Mesenchymal stem cell (in vitro differentiated cells and primary cell): ENCODE measurements around the gene MIER2.
A peak's percentile ranks its signal among the peaks of the same experiment; 100 is the strongest.

Experiments
- DNase-seq: peaks from one replicate; pipeline ENCODE4 v3.0.0-alpha.2; 2013
- H2AFZ ChIP-seq: one replicate; pipeline ENCODE4 v1.6.1; 2013; ENCODE audit warnings: low read depth, mild to moderate bottlenecking, control low read depth, inconsistent platforms, low read length, moderate library complexity
- H2AK5ac ChIP-seq: 2 replicates; pipeline ENCODE4 v1.6.1; 2013; ENCODE audit warnings: low read length, moderate library complexity, mild to moderate bottlenecking, inconsistent platforms; ENCODE audit not compliant: severe bottlenecking
- H2BK120ac ChIP-seq: one replicate; pipeline ENCODE4 v1.6.1; 2013; ENCODE audit warnings: low read depth, mild to moderate bottlenecking, inconsistent platforms, low read length, moderate library complexity
- H2BK12ac ChIP-seq, 2 experiments: one replicate each; pipeline ENCODE4 v1.6.1; 2013; ENCODE audit warnings: inconsistent platforms in 2 of 2, low read length in 2 of 2, mild to moderate bottlenecking in 2 of 2, moderate library complexity in 2 of 2, control low read depth in 1 of 2
- H2BK15ac ChIP-seq: one replicate; pipeline ENCODE4 v1.6.1; 2013; ENCODE audit warnings: mild to moderate bottlenecking, low read depth, inconsistent platforms; ENCODE audit not compliant: poor library complexity, severe bottlenecking
- H2BK5ac ChIP-seq: 2 replicates; pipeline ENCODE4 v1.6.1; 2013; ENCODE audit warnings: low read depth, mild to moderate bottlenecking, low read length, control low read depth, inconsistent platforms; ENCODE audit not compliant: poor library complexity, severe bottlenecking
- H3K14ac ChIP-seq, 2 experiments: one replicate each; pipeline ENCODE4 v1.6.1; 2013; ENCODE audit warnings: inconsistent platforms in 2 of 2, low read length in 2 of 2, control low read depth in 1 of 2, mild to moderate bottlenecking in 1 of 2, moderate library complexity in 1 of 2
- H3K18ac ChIP-seq, 2 experiments: one replicate each; pipeline ENCODE4 v1.6.1; 2013; ENCODE audit warnings: inconsistent platforms in 2 of 2, low read length in 2 of 2, control low read depth in 1 of 2, low read depth in 1 of 2, mild to moderate bottlenecking in 1 of 2
- H3K23ac ChIP-seq, 2 experiments: one replicate each; pipeline ENCODE4 v1.6.1; 2013; ENCODE audit warnings: inconsistent platforms in 2 of 2, low read length in 2 of 2, mild to moderate bottlenecking in 2 of 2, moderate library complexity in 2 of 2, control low read depth in 1 of 2
- H3K27ac ChIP-seq: 2 replicates; pipeline ENCODE4 v1.5.1; 2013; ENCODE audit warnings: mild to moderate bottlenecking, moderate library complexity, low read length, control low read depth, inconsistent platforms; ENCODE audit not compliant: poor library complexity, severe bottlenecking
- H3K27me3 ChIP-seq, 2 experiments: 2 replicates each; pipeline versions ENCODE4 v1.6.1 to v1.7.0; 2013; ENCODE audit warnings: low read length in 2 of 2, mild to moderate bottlenecking in 2 of 2, moderate library complexity in 2 of 2, control low read depth in 1 of 2, inconsistent platforms in 1 of 2; ENCODE audit not compliant: control insufficient read depth in 1 of 2, insufficient read depth in 1 of 2
- H3K36me3 ChIP-seq, 2 experiments: 2 replicates each; pipeline versions ENCODE4 v1.6.1 to v1.7.0; 2013; ENCODE audit warnings: low read length in 2 of 2, control low read depth in 1 of 2, inconsistent platforms in 1 of 2, low read depth in 1 of 2, mild to moderate bottlenecking in 1 of 2; ENCODE audit not compliant: insufficient read depth in 2 of 2, control insufficient read depth in 1 of 2
- H3K4ac ChIP-seq, 2 experiments: one replicate each; pipeline ENCODE4 v1.6.1; 2013; ENCODE audit warnings: inconsistent platforms in 2 of 2, low read length in 2 of 2, mild to moderate bottlenecking in 2 of 2, moderate library complexity in 2 of 2, control low read depth in 1 of 2, low read depth in 1 of 2
- H3K4me1 ChIP-seq: 2 replicates; pipeline ENCODE4 v1.6.1; 2013; ENCODE audit warnings: low read depth, low read length, control low read depth; ENCODE audit not compliant: control insufficient read depth, insufficient read depth
- H3K4me2 ChIP-seq: 2 replicates; pipeline ENCODE4 v1.6.1; 2013; ENCODE audit warnings: low read length, mild to moderate bottlenecking, inconsistent platforms; ENCODE audit not compliant: poor library complexity, severe bottlenecking
- H3K4me3 ChIP-seq, 2 experiments: 2 replicates each; pipeline versions ENCODE4 v1.5.1 to v1.7.0; 2013; ENCODE audit warnings: low read length in 2 of 2, mild to moderate bottlenecking in 2 of 2, control low read depth in 1 of 2, low read depth in 1 of 2; ENCODE audit not compliant: insufficient read depth in 1 of 2
- H3K79me1 ChIP-seq: replicated peaks from 2 replicates; pipeline ENCODE4 v1.6.1; 2013; ENCODE audit warnings: mild to moderate bottlenecking, control low read depth, low read length, inconsistent platforms; ENCODE audit not compliant: poor library complexity, severe bottlenecking
- H3K9ac ChIP-seq: 2 replicates; pipeline ENCODE4 v1.7.0; 2013; ENCODE audit warnings: mild to moderate bottlenecking, low read length, moderate library complexity
- H3K9me3 ChIP-seq: 2 replicates; pipeline ENCODE4 v1.7.0; 2013; ENCODE audit warnings: mild to moderate bottlenecking, low read length; ENCODE audit not compliant: control insufficient read depth
- H4K8ac ChIP-seq: one replicate; pipeline ENCODE4 v1.6.1; 2013; ENCODE audit warnings: inconsistent platforms, mild to moderate bottlenecking, low read length, moderate library complexity
- H4K91ac ChIP-seq: one replicate; pipeline ENCODE4 v1.6.1; 2013; ENCODE audit warnings: mild to moderate bottlenecking, low read length, inconsistent platforms
- WGBS: methylation state at CpG from one replicate; pipeline ENCODE4 v1.1.7; 2013; ENCODE audit warnings: mixed read lengths; 5-methylcytosine and 5-hydroxymethylcytosine counted together

MIER2 gene

DNA sequence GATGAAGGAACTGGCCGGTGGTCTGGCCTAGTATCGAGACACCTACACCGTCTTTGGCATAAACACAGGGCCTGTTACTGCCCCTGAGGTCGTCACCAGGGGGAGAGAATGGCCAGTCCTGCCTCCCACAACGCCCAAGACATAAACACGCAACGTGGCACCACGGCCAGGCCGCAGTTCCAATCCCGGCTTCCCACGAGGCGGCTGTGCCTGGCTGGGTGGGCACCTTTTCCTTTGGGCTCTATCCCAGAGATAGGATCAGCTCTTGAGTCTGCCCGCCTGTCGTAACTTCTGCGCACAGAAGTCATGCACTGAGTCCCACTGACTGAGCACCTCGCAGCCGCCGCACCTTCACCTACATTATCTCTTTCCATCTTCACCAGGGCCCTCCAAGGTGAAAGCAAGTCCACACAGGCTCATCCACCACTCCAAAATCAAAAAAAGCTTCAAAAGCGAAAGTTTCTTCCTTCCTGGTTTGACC, 1.1 kb downstream of the MIER2 start:
- Histone ChIP-seq H2BK15ac (no peak overlapping the region), H4K91ac (peak overlapping the region; percentile 47), H3K36me3 (peaks cover 15 to 18% of the 10 kb centered on the region in 2 experiments), H3K23ac (no peak overlapping the region), H3K27ac (no peak overlapping the region), H3K9me3 (no peaks in the 10 kb centered on the region), H3K4me1 (peaks cover 37% of the 10 kb centered on the region), H3K9ac (peak overlapping the region; percentile 95), H3K18ac (peak overlapping the region; percentile 52 to 71), H3K27me3 (no peaks in the 10 kb centered on the region), H2BK5ac (no peak overlapping the region), H2AFZ (no peak overlapping the region), H2BK12ac (peak overlapping the region in 1 of 2 experiments; percentile 59), H2AK5ac (peak overlapping the region; percentile 32), H3K4me3 (peak overlapping the region; percentile 47 to 86), H3K4ac (peak overlapping the region; percentile 19 to 20), H3K4me2 (peak overlapping the region; percentile 89), H3K79me1 (peaks cover 7% of the 10 kb centered on the region), H4K8ac (peak overlapping the region; percentile 79), H2BK120ac (no peak overlapping the region), H3K14ac (peak overlapping the region in 1 of 2 experiments; percentile 22)
- 77% methylated on average over 19 of the region's 19 CpGs for WGBS
- DNase-seq = no peak

DNA sequence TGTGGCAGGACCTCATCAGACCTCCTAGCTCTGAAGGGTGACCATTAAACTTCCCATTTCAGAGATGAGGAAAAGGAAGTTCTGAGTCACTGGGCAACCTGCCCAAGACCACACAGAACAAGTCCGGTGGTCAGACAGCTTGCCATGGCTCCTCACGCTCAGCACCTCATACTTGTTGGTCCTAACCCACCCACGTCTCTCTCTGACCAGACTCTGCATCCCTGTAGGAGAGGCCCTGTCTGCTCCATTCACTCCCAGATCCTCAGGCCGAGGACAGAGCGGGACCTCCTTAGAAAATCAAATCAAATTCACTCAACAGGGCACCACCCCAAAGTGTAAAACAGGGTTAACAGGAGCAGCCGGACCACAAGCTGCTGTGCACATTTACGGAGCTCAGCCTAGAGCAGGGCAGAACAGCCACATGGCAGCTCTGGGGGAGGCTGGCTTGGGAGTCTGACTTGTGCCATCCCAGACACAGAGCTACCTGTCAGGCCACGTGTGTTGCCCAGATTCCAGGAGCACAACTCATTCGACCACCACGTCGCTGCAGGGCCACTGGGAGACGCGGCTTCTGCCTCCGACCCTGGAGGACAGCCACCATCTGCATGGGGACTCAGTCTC, 1.7 kb downstream of the MIER2 start:
- Histone ChIP-seq H2AFZ (no peak overlapping the region), H3K4me2 (peak overlapping the region; percentile 89), H2BK12ac (peak overlapping the region in 1 of 2 experiments; percentile 51), H4K8ac (peak overlapping the region; percentile 79), H3K4me3 (peak overlapping the region in 1 of 2 experiments; percentile 86), H2BK5ac (no peak overlapping the region), H3K27ac (no peak overlapping the region), H3K4ac (peak overlapping the region in 1 of 2 experiments; percentile 19), H3K27me3 (no peaks in the 10 kb centered on the region), H4K91ac (peak overlapping the region; percentile 47), H3K4me1 (peaks cover 35% of the 10 kb centered on the region), H3K79me1 (peaks cover 7% of the 10 kb centered on the region), H3K36me3 (peaks cover 15 to 18% of the 10 kb centered on the region in 2 experiments), H2AK5ac (no peak overlapping the region), H3K9ac (peak overlapping the region; percentile 95), H2BK120ac (no peak overlapping the region), H3K9me3 (no peaks in the 10 kb centered on the region), H2BK15ac (no peak overlapping the region), H3K18ac (peak overlapping the region in 1 of 2 experiments; percentile 71), H3K14ac (peak overlapping the region in 1 of 2 experiments; percentile 95), H3K23ac (peak overlapping the region in 1 of 2 experiments; percentile 46)
- WGBS = 68% methylated on average over 14 of the region's 14 CpGs
- peak; percentile 91 for DNase-seq

DNA sequence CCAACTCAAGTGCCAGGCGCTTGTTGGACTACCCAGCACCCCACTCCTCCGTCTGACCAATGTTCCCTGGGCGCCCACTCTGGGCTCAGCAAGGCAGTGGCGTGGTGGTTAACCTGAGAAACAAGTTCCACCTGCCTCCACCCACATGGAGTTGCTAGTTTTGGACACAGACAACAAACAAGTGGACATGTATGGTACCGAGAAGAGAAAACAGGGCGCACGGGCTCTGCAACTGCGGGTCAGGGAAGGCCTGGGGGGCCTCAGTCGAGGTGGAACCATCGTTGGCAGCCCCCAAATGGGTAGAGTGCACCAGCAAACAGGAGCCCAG, 2.5 kb downstream of the MIER2 start:
- Histone ChIP-seq H3K36me3 (peaks cover 15 to 18% of the 10 kb centered on the region in 2 experiments), H3K14ac (no peak overlapping the region), H2AK5ac (no peak overlapping the region), H3K4me3 (peak overlapping the region in 1 of 2 experiments; percentile 86), H2BK15ac (no peak overlapping the region), H3K4ac (peak overlapping the region in 1 of 2 experiments; percentile 24), H3K79me1 (peaks cover 7% of the 10 kb centered on the region), H4K8ac (peak overlapping the region; percentile 46), H3K9me3 (no peaks in the 10 kb centered on the region), H3K18ac (peak overlapping the region in 1 of 2 experiments; percentile 53), H3K27ac (no peak overlapping the region), H4K91ac (no peak overlapping the region), H2BK5ac (no peak overlapping the region), H3K4me2 (peak overlapping the region; percentile 14), H3K9ac (peak overlapping the region; percentile 95), H2AFZ (no peak overlapping the region), H3K4me1 (peaks cover 35% of the 10 kb centered on the region), H3K27me3 (no peaks in the 10 kb centered on the region), H3K23ac (peak overlapping the region in 1 of 2 experiments; percentile 91), H2BK12ac (no peak overlapping the region), H2BK120ac (no peak overlapping the region)
- no peak for DNase-seq
- WGBS = 95% methylated on average over 10 of the region's 10 CpGs

DNA sequence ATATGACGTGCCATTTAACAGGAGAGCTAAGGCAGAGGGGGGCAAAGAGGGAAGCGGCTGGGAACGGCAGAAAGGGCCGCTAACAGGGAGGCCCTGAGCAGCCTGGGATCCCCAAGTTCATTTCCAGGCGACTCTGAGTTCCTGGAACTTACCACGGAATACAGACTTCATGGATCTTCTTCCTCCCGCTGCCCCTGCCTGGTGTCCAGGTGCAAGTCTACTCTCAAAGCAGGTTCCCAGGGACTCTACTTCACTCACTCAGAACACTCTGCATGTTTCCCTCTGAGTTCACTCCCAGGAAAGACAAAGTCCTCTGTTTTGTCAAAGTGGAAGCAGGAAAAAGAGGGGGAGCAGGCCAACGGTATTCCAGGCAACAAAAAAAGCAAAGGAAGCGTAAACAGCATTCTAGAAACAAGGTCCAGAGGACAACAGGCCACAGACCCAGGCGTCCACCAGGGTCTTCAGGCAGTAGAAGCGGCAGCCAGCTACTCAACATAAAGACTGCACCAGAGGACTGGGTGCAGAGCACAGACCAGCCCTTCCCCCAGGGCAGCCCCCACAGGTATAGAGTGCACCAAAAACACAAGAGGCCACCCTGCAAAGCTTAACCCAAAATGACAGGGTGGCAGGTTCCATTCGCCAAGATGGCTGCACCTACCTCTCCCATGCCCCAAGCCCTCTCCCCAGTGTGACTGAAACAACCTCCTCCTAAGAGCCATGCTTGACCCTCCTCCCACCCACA, 3.0 kb downstream of the MIER2 start:
- no peak overlapping the region for H3K18ac ChIP-seq
- peak overlapping the region; percentile 95 for H3K9ac ChIP-seq
- H3K9me3 ChIP-seq = no peaks in the 10 kb centered on the region
- H3K4ac ChIP-seq = no peak overlapping the region
- H2BK120ac ChIP-seq = no peak overlapping the region
- H3K27ac ChIP-seq = no peak overlapping the region
- H3K4me1 ChIP-seq = peaks cover 35% of the 10 kb centered on the region
- no peak overlapping the region for H4K8ac ChIP-seq
- no peak overlapping the region for H2AFZ ChIP-seq
- H3K4me3 ChIP-seq = peak overlapping the region in 1 of 2 experiments; percentile 86
- H3K23ac ChIP-seq = peak overlapping the region in 1 of 2 experiments; percentile 91
- H4K91ac ChIP-seq = no peak overlapping the region
- WGBS = 94% methylated on average over 12 of the region's 12 CpGs
- H2AK5ac ChIP-seq = no peak overlapping the region
- H3K36me3 ChIP-seq = peaks cover 15 to 18% of the 10 kb centered on the region in 2 experiments
- H2BK5ac ChIP-seq = no peak overlapping the region
- H3K14ac ChIP-seq = no peak overlapping the region
- DNase-seq = no peak
- no peak overlapping the region for H2BK12ac ChIP-seq
- H3K79me1 ChIP-seq = peaks cover 7% of the 10 kb centered on the region
- H3K4me2 ChIP-seq = no peak overlapping the region
- no peaks in the 10 kb centered on the region for H3K27me3 ChIP-seq
- H2BK15ac ChIP-seq = no peak overlapping the region
